Measurements from ENCODE around the gene ANO4.
"Not testable (repeated sequence)": the region's sequence is repeated elsewhere in the genome, so short reads cannot be mapped to it uniquely, and the experiment has no call there.

ANO4 gene

DNA sequence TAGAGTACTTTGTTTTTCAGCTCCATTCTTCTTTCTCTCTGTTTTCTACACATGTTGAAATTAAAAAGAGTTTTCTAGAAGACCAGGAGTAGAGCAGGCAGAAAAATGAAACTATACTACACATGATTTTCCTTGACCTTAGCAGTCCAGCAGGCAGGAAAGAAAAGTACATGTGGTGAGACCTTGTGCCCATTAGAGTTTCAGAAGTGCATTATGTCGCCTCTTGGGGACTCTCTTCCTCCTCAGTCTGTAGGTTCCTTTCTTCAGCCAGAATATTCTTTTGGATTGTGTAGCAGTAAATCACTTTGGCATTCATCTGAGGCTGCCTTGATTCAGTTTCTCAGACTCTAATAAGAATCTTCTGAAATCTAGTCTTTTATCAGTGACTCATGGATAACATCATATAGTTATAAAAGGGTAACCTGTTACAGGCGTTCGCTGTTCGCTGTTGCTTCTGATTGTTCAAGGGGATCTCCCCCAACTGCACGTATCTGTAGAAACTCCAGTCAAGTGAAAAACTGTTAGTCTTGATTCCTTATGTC is 161.8 kb downstream of the ANO4 start:
- no peak for DNase-seq

DNA sequence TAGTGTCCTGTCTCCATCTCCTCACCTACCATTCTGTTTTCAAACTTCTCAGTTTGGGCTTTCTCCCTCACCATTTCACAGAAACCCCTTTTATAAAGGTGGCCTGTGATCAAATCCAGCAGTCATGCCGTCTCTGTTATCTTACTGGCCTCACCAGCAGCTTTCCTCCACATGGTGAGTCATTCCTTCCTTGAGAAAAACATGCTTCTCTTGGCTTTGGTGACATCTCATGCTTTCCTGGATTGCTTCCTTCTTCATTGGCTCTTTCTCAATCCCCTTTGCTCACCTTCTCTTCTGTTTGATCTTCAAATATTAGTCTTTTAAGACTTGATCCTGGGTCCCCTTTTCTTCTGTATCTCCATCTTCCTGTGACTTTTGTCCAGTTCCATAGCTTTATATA is 164.9 kb downstream of the ANO4 start:
- no peak for DNase-seq

DNA sequence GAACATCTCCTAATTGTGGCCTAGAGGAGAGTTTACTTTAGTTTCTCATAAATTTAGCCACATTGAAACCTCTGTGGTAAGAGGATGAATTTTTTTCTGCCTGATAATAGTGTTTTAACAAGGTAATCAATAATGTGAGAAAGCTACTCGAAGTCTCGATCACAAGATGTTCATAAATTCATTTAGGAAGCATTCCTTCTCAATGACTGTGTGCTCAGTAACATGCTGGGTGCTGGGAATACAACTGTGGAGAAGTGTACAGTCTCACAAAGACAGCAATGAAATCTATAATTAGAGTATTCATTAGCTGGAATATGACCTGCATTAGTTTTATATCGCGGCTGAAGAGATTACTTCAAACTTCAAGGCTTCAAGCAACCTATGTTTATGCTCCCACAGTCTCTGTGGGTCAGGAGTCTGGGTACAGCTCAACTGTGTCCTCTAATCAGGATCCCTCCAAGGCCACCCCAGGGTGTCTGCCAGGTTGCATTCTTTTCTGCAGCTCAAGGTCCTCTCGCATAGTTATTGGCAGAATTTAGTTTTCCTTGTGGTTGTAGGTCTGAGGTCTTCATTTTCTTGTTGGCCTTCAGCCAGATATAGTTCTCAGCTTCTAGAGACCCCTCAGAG is 167.6 kb downstream of the ANO4 start:
- no peak for DNase-seq

DNA sequence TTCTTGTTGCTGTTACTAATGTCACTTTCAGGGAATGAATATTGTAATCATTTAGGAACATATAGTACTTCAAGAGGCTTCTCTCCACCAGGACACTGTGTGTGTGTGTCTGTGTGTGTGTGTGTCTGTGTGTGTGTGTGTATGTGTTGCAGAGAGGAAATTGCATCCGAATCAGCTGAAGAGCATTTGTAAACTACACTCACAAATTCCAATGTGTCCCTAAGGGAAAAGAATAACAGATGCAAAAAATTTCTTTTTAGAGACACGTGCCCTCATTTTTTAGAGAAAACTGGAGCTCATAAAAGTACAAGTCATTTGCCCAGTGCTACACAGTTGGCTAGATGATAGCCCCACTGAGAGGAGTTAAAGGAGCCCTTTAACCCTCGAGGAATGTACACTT is 168.8 kb downstream of the ANO4 start:
- no peak for DNase-seq

DNA sequence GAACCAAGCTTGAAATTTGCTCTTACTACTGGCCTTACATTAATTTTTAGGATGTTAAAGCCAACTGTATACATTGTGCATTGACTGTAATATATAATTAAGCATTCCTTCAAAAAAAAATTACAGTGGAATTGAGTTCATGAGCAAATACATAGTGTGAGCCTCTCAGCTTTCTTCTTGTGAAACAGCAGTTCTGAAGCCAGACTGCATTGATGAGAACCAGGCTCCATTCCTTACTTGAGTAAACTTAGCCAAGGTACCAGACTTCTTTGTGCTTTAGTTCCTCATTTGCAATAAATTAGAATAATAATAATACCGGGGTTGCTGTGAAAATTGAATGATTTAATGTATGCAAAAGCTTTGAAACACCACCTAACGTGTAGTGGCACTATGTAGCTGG is 169.5 kb downstream of the ANO4 start:
- DNase-seq: no peak

DNA sequence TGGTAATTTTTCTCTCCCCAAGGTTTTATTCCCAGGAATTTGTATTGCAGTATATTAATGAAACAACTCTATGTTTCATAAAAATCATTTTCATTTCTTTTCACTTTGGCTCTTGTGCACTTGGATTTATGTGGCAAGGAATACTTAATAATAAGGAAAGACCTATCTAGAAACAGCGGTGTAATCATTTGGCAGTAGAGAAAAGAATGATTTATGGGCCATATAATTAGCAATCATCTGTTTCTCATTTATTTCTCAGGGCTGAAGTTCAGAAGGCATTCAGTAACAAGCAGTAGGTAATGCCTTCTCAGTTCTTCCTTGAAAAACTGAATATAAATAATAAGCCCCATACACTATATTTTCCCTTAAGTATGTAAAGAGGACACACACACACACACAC is 172.6 kb downstream of the ANO4 start:
- DNase-seq: no peak

DNA sequence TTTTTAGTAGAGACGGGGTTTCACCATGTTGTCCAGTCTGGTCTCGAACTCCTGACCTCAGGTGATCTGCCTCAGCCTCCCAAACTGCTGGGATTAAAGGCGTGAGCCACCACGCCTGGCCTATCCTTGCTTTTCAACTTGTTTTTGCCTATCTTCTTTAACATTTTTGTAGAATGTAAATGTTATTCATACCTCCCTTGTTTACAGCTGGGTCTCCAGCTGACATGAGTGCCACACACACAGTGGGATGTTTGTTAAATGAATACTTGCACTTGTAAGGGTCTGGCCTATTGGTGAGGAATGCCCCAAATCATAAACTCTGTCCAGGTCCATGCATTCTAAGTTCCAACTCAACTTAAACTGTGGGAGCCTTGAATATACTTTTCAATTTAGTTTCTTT is 176.3 kb downstream of the ANO4 start:
- no peak for DNase-seq

DNA sequence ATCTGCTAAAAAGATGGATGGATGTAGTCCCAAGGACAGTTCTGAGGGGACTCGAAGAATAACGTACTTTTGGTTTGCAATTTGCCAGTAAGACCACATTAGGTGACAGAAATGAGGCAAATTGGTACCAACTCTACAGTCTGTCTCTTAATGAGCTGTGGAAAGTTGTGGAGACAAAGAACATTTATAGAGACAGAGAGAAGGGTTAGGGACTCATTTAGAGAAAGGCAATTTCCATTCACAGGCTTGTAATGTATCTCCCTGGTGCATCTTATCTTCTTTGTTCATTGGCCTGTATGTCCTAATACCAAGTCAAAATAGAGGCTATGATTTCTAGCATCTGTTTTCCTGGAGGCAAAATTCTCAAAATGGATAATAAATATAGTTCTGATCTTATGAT is 177.5 kb downstream of the ANO4 start:
- no peak for DNase-seq

DNA sequence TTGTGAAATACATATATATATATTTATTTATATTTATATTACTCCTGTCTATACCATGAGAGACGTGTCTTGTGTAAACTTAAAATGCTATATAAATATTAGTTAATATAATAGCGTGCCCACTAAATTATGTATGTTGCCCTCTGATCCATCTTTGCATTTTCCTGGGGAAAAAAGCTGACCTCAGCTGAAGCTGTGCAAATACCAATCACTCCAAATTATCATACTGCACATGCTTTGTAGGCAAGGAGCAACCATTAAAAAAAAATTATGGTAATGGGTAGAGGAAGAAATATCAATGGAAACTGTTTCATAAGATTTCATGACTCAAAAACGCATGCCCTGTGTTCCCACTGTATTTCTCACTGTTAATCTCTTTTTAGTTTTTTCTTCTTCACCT is 179.8 kb downstream of the ANO4 start:
- no peak for DNase-seq

DNA sequence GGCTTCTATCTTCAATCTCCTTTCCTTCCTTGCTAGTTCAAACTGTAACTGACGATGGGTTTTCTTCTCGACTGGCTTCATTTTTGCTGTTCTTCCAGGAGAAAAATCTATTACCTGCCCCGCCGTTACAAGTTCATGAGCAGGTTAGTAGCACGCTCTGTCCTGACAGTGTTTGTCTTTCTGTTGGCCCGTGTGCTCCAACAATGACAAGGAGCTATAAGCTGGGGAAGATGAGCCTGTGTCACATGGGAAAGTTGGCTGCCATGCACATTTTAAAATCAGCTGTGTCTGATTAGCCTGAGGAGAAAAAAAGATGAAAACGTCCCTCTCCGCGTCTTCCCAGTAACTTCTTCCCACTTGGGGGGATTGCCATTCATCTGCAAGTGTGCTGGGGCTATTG is 180.2 kb downstream of the ANO4 start:
- DNase-seq: no peak

DNA sequence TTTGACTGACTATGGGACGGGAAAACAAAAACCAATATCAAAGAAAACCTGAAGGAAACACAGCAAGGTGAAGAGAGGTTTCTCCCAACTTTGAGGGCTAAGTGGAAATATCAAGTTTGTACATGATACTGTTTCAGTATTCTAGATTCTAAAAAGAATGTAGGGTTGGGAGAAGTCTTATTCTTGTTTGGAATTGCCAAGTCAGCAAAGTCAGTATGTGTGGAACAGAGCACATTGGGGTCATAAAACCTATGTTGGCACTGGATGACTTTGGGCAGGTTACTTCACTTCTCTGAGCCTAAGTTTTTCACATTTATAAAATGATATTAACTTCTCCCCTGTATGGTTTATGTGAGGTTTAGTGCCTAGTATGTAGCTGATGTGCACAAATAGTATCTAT is 182.2 kb downstream of the ANO4 start:
- no peak for DNase-seq

DNA sequence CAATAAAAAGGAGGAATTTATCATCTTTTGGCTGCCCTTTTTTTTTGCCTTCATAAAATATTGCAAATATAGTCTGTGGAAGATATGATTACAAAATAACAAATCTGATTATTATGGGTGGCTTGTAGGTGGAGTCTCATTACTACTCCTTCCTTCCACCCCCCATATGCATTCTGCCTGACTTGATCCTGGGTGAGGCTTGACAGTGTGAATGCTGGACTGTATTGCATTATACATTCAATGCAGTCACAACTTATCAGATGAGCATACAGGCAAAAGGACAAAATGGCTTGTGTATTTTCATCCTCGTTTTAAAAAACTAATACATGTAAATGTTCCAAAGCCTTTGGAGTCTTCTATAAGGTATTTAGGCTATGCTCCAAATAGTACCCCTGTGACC is 186.3 kb downstream of the ANO4 start:
- DNase-seq: no peak

DNA sequence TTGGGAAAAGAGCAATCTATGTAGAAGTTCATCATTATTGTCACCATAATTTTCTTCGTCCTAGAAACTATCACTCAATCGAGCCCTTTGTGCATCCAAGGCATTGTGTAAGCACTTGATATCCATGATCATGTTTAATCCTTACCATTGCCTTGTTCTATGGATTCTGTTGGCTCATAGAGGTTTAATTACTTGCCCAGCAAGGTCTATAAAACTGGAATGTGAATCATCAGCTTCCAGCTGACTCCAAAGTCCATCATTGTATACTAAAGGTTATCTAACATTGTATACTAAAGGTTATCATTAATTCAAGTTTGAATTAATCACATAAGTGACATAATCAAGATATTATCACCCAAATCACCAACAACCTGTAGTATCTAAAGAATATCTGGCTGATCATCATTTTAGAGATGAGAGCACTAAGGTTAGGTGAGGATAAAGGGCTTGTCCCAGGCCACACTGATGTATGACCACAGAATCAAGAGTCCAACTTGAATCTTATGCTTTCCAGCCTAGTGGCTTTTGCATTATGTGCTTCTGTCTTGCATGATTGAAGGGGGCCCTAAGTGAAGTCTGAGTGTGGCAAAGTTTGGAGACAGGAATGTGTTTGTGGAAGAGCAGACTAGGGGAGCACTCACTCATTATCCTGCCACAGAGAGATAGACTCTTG is 188.1 kb downstream of the ANO4 start:
- DNase-seq: no peak

DNA sequence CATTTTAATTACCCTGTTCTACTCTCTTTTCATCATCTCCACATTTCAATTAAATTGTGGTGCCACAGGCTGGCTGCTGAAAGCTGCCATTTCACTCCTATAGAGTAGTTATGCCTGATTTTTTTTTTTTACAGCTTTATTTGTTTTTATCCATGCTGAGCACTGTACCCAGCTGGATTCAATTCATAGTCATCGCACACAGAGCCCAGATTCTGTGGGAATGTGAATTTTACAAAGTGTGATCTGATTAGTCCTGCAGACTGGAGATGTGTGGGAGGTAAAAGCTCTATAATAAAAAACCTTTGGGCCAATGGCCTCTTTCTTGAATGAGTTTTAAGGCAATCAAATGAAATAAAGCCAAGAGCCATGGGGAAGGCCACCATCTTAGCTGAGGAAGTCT is 190.2 kb downstream of the ANO4 start:
- no peak for DNase-seq

DNA sequence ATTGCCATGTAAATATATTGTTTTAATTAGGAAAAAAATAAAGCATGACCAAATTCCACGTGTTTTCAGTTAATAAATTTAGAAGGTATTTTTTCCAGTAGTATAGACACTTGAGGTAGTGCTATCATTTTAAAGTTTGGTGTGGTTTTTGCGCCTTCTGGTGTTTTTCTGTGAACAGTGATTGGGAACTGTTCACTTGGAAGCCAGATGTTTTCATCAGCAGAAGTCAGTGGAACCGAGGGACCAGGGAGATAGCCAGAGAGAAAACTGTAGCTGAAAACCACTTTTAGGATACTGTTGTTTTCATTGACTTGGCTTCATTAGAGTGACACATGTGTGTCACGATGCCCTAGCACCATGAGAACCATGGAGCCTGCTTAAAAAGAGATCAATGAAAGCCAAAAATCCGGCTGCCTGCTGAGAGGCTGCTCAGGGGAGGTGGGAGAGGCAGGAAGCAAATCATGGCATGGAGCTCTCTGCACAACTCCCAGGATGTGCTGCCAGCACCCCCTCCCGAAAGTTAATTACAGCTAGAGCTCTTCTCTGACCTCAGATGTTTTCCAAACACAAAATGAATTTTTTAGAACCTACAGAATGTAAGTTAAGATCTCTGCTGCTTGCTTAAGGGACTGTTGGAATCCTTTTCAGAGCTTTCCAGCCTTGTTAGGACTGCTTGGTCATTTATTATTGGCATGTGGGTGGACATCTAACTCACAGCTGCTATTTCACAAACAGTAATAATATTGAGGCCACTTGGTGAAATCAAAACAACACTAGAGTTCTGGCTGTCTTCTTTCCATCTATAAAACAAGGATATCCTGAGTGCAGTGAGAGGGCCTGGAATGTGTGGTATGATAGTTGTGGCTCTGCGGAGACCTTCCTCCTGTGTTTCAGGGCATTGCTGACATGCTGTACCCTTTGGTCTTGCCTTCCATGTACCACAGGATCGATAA is 192.3 kb downstream of the ANO4 start:
- no peak for DNase-seq

DNA sequence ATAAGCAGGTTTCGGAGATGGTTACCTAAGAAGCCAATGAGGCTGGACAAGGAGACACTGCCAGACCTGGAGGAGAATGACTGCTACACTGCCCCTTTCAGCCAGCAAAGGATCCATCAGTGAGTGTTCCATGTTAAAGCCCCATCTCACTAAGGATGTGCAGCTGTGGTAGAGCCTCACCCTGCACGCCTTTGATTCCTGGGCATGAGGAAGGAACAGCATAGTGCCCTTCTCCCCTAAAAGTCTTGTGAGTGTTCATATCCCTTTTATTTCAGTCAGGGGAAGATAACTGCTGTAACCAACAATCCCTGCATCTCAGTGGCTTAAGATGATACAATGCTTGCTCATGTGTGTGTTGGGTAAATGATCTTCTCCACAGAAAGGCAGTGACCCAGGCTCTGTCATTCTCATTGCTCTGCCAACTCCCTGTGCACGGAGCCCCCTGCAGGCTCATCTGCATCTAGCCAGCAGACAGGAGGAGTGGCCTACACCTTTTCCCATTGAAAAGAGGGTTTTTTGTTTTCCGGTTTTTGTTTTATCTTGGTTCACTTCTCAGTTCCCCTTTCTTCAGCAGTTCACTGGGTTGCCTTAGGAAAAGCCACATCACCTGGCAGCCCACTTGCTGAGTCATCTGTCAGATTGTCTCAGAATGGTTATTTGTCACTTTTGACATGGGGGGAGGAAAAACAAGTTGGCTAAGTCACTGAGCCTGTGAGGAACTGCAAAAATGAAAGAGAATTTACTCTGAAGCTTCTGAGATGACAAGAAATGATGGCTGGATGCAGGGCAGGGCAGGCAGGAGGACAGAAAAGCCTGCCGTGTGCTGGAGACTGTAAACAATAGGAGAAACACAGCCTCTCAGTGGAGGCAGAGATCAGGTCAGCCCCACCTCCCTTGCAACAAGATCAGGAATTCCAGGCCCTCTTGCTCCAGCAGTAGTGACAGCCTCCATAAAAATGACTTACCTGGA is 193.3 kb downstream of the ANO4 start:
- peak; percentile 3 for DNase-seq

DNA sequence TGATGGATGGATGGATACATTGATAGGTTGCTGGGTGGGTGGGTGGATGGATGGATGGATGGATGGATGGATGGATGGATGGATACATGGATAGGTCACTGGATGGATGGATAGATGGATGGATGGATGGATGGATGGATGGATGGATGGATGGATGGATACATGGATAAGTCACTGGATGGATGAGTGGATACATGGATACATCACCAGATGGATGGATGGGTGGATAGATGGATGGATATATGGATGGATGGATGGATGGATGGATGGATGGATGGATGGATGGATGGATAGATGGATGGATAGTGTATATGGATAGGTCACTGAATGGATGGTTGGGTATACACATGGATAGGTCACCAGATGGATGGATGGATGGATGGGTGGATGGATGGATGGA is 194.9 kb downstream of the ANO4 start:
- DNase-seq: not testable (repeated sequence)

DNA sequence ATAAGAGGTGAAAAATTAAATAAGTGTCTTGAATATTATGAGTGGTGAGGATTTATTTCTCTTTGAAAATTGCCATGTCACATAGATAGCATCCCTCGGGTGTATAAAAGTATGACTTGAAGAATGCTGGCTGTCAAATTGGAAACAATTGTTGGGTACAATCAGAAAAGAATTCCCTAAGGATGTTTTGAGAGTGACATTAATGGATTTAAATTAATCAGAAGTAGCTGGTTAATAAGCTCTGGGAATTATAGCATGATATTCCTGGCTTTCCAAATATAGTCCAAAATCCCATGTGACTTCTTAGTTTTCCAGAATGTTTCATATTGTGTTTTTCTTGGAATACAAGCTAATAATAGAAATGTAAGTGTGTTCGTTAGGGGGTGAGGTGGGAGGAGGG is 196.5 kb downstream of the ANO4 start:
- DNase-seq: no peak

DNA sequence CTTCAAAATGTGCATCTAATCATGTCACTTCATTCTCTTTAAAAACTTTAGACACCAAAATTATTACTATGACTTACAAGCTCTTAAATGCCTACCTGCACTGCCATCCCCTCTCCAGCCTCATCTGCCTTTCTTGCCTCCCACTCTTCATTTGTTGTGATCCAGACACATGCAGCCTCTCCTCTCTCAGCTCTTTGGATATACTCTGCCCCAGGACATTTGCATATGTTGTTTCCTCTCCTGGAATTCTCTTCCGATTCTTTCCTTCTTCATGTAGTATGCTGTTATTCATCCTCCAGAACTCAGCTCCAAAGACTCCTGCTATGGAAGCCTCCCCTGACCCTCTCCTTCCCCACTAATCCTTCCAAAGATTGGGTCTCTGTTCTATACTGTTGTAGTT is 197.6 kb downstream of the ANO4 start:
- DNase-seq: no peak

DNA sequence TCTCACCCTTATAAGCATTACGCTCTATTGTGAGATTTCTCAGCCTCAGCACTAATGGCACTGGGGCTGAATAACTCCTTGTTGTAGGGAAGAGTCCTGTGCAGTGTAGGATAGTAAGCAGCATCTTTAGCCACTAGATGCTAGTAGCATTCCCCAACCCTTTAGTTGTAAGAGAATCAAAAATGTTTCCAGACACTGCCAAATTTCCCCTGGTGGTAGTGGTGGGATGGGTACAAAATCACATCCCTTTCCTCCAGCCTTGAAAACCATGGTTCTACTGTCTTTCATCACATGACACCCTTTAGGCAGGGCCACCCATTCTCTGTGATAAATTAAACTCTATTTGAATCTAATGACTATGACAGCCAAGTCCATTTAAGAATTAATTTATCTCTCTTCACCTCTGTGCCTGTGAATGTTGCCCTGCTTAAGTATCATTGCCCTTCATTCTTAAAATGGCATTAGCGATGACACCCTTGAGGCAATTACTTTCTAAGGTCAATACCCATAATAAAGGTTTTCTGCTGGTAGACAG is 199.4 kb downstream of the ANO4 start:
- DNase-seq: no peak

DNA sequence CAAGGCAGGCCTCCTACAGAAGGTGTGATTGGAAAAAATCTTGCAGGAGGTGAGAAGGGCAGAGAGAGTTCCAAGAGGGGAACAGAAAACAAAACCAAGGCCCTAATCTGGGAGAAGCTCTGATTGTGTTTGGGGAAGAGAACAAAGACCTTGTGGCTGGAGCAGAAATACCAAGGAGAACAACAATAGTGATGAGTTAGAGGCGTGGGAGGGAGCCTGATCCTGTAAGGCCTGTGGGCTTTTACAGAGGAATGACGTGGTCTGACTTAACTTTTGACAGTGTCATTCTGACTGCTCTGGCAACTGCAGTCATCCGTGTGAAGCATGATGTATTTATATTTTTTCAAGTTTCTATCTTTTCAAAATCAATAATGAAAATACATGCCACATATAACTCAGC is 200.6 kb downstream of the ANO4 start:
- DNase-seq: no peak

DNA sequence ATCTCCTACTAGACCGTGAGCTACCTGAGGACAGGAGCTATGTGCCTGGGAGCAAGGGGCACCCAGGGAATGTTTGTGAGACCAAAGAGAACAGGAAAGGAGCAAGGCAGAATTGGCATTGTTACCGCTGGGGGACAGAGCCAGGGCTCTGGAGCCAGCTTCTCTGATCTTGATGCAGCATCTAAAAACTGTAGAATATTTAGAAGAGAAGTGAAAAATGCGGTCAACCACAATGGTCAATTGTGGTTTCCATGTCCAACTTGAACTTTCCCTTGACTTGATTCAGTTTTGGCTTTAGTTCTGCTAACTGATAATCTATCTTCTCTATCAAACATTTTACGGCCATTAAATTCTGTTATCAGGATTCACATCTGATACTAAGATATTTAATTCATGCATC is 201.2 kb downstream of the ANO4 start:
- no peak for DNase-seq

Measured in activated CD4-positive, alpha-beta T cell treated with anti-CD3 and anti-CD28 coated beads for 48 hours (primary cell).